ENCODE data around the gene TSPAN18.
A peak's percentile ranks its signal among the peaks of the same experiment; 100 is the strongest.

The TSPAN18 gene

GRCh38 chr11:44711113-44711786 is 15.5 kb upstream of the TSPAN18 start:
- no peak for DNase-seq (ENCODE audit: low read depth, low spot score)

DNA sequence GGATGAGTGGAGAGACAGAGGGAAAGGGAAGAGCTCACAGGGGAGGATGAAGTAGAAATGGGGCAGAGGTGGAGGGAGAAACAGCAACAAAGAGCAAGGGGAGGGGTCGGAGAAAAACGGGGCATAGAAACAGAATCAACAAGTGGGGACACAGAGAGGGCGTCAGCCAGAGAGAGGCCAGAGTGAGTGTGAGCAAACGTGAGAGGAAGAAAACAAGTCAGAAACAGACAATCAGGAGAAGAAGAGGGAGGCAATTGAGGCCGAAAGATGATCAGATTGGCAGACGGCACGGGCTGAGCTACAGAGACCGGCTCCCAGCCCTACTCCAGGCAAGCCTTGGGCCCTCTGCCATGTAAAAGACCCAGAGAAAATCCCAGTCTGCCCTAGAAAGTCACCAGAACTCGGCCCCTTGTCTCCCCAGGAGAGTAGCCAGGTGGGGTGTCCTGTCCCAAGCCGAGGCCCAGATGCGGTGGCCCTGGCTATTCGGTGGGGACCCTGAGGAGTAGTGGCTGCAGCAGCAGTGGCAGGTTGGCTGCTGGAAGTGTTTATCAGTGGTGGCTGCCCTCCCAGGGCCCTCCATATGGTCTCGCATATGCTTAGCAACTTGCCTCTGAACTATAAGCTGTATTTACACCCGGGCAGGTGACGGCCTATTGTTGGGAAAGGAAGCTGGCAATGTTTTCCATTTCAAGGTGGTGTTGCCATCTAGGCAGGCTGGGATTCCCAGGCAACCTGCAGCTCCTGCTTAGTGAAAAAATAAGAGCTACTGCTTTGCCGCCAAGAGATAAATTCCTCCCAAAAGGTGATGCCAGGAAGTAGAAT is 14.8 kb upstream of the TSPAN18 start:
- DNase-seq (ENCODE audit: low read depth, low spot score), result no peak

DNA sequence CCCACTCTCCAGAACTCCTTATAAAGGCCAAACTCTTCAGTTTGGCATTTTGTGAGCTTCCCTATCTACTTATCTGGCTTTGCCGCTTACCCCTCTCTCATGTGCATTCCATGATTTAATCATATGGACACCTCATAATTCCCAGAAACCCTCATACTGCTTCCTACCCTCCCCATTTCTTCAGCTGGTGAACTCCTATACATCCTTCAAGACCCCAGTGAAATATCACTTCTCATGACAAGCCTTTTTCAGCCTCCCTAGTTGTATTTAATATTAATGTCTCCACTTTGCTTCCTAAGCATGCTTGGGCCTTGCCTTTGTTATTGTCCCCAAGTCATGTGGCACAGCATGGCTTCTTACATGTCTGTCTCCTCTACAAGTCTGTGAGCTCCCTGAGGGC is 13.7 kb upstream of the TSPAN18 start:
- DNase-seq (ENCODE audit: low read depth, low spot score), result no peak

DNA sequence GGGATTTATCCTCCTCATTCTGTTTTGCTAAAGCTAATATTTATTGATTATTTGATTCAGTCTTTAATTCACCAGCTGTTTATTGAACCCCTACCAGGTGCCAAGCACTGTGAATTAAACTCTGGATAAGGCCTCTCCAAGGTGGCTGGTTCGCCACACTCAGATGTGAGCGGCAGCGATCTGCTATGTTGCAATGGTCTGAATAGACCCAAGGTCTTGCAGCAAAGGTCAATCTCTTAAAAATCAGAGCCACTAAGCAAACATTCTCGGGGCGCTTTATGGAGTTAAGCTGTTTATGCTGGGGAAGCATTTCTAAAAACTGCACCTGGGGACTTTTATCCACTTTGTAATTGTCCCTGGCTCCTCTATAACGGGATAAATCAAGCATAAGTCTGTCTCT is 10.5 kb upstream of the TSPAN18 start:
- DNase-seq (ENCODE audit: low read depth, low spot score), result no peak

DNA sequence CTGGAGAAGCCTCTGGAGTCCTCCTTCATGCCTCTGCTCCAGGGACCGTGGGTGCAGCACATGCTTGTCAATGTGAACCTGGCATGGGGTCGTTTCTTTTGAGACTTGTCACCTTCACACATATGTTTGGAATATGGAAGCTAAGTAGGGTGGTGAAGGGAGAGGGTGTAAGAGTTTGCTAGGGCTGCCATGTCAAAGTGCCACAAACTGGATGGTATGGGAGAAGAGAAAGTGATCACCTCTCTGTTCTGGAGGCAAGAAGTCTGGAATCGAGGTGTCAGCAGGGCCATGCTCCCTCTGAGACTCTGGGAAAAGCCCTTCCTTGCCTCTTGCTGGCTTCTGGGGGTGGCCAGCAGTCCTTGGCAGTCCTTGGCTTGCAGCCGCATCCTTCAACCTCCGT is 8.7 kb upstream of the TSPAN18 start:
- DNase-seq (ENCODE audit: low read depth, low spot score), result no peak

DNA sequence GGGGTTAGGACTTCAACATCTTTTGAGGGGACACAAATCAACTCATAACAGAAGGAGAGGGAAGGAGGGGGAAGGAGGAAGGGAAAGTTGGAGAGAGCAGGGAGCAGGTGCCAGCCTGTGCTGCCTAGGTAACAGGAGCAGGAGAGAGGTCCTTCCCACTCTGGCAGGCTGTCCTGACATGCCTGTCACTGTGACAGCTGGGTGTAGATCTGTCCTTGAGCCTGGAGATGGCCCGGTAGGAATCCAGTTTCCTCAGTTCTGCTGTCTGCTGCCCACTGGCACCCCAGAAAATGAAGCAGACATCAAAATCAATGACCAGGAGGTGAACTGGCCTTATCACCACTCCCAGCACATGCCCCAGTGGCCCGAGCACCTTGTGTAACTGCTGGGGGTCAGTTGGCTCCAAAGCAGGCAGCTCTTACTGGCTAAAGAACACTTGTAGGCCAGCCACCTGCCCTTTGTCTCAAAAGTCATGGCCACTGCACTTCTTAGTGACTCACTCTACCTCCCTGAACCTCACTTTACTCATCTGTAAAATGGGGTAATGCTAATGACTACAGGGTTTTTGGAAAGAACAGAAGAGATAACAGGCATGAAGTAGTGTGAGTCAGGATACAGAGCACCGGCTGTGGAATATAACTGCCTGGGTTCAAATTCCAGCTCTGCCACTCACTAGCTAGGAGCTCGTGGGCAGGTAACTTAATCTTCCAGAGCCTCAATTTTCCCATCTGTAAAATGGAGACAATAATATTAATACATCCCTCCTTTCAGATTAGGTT is 8.0 kb upstream of the TSPAN18 start:
- no peak for DNase-seq (ENCODE audit: low read depth, low spot score)

DNA sequence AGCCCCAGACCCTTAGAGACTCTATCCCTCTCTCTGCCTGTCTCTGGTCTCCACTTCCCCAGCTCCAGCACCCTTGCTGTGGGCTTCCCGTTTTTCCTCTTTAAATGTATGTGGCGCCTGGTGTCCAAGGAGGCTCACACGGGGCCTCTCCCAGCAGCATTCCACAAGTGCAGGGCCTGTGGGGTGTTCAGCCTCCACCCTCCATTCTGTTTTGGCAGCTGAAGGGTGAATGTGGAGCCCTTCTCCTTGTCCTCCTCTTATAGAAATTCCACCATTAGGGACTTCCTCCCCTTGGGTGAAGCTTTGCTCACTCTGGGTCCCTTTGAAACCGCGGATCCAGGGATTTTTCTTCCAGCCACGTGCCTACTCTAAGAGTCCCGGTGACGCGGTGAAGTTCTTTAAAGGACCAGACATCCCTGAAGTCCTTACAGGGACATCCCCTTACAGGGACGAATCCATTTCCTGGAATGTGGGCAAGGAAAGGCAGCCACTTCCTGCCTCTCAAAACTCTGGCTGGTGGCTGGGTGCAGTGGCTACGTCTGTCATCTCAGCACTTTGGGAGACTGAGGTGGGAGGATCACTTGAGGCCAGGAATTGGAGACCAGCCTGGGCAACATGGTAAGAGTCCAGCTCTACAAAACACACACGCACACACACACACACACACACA is 1.6 kb upstream of the TSPAN18 start:
- DNase-seq (ENCODE audit: low read depth, low spot score), result no peak

DNA sequence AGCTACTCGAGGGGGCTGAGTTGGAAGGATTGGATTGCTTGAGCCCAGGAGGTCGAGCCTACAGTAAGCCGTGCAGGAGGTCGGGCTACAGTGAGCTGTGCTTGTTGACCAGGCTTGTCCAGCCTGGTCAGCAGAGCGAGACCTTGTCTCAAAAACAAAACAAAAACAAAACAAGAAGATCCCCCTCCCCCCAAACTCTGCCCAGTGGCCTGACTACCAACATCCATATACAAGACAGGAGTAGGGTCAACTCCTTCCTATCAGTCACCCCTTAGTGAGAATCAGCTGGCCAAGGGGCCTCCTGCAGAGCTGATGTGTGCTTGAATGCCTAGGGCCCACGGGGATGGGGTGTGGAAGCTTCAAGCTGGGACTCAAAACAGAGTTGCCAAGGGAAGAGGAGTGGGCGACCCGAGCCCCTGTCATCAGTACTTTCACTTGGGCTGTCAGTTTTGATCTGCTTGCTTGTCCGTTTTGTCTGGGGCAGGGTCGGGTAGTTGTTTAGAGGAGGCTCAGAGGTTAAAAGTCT is 942 bp upstream of the TSPAN18 start:
- DNase-seq (ENCODE audit: low read depth, low spot score), result no peak

DNA sequence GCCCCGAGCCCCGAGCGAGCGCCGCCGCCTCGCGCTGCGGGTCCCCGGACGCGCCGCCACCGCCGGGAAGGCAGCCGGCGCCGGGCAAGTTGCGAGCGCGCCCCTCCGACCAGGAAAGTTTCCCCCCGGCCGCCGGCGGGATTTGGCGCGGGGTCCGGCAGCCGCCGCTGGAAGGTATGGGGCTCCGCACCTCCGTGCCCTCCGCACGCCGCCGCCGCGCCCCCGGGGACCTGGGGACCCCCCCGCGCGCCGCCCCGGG is 281 bp downstream of the TSPAN18 start:
- DNase-seq (ENCODE audit: low read depth, low spot score), result no peak

- peak; percentile 10 for DNase-seq (ENCODE audit: low read depth, low spot score)
Measured at GRCh38 chr11:44727373-44728287, 868 bp downstream of the TSPAN18 start.

DNA sequence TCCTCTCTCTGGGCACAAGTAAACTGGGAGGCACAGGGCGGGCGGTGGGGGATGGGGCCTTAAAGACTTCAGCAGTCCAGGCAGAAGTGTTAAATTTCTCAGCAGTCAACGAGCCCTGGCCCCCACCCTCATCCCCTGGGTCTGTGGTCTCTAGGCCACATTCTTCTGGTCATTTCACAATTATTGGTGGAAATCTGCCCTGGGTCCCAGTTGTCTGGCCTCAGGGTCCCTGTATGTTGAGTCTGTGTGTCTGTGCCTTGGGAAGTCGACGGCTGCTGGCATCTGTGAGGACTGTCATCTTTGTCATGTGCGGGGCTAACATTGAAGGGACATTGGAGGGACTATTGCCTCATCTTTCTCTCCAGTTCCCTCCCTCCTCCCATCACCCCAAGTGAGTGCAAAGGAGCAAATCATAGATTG is 1.7 kb downstream of the TSPAN18 start:
- no peak for DNase-seq (ENCODE audit: low read depth, low spot score)

DNA sequence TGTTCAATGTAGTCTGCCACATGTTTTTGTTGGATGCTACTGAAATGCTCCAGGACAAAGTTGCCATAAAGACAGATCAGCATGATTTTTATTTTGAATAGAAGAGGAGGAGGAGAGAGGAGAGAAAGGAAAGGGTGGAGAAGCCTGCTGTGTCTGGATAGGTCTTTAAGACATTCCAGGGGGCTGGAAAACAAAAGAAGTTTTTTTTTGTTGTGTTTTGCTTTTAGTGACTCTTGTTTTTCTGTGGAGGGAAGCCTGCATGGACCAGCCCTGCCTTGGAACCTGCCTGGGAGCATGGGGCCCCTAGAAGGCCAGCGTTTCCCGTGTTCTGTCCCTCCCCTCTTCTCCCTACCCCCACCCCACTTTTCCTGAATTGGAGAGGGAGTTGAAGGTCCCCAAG is 2.3 kb downstream of the TSPAN18 start:
- no peak for DNase-seq (ENCODE audit: low read depth, low spot score)

- no peak for DNase-seq (ENCODE audit: low read depth, low spot score)
Measured at GRCh38 chr11:44729713-44730112, 3.0 kb downstream of the TSPAN18 start.

- DNase-seq (ENCODE audit: low read depth, low spot score), result no peak
Measured at GRCh38 chr11:44730775-44731174, 4.0 kb downstream of the TSPAN18 start.

GRCh38 chr11:44731685-44732430 is 5.1 kb downstream of the TSPAN18 start:
- DNase-seq (ENCODE audit: low read depth, low spot score), result no peak

DNA sequence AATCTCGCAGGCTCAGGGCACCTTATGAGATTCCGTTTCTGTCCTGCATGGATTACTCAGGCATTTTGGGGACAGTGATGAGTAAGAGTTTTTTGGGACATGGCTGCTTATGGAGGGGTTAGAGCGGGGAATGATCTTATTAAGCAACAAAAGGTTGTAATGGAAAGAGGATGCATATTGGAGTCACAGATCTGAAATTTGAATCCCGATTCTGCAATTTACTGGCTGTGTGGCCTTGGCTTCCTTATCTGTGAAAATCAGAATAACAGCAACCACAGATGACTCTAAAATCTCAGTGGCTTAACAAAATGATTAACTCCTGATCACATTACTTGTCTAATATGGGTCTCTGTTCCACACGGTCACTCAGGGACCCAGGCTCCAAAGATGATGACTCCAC is 5.8 kb downstream of the TSPAN18 start:
- no peak for DNase-seq (ENCODE audit: low read depth, low spot score)

GRCh38 chr11:44733877-44734276 is 7.1 kb downstream of the TSPAN18 start:
- DNase-seq (ENCODE audit: low read depth, low spot score), result no peak

- DNase-seq (ENCODE audit: low read depth, low spot score), result no peak
Measured at GRCh38 chr11:44734843-44735381, 8.2 kb downstream of the TSPAN18 start.

- DNase-seq (ENCODE audit: low read depth, low spot score), result no peak
Measured at GRCh38 chr11:44736791-44737190, 10.0 kb downstream of the TSPAN18 start.
